GM23338 (cell line): ENCODE measurements around the gene ITPRIPL2. TPM values are rescaled to one million over a fixed set of nuclear protein-coding genes. Genes with fewer than 3 reads are reported as not detected.

ENCODE experiments used
- ATAC-seq: fragments of 200-7000 bp; cut with Tn5 transposase; 3 replicates; pipeline ENCODE4 v1.9.1; 2020
- DNase-seq: peaks from one replicate; pipeline ENCODE4 v3.0.0-alpha.2; 2015; ENCODE audit warnings: low spot score
- H2AFZ ChIP-seq: fragments of 200-600 bp; sonication (generic); 2 replicates; pipeline ENCODE4 v1.8.0; 2016; ENCODE audit warnings: antibody characterized with exemption, mild to moderate bottlenecking, moderate library complexity
- H3F3A ChIP-seq: fragments of 200-600 bp; sonication (generic); replicated peaks from 2 replicates; pipeline ENCODE4 v1.8.0; 2017; ENCODE audit warnings: antibody characterized with exemption, mixed run types, low read depth
- H3K27ac ChIP-seq: fragments of 200-600 bp; sonication (generic); 2 replicates; pipeline ENCODE4 v1.6.1; 2016; ENCODE audit warnings: low read depth
- H3K27me3 ChIP-seq: fragments of 200-600 bp; sonication (generic); 2 replicates; pipeline ENCODE4 v1.8.0; 2016; ENCODE audit warnings: mild to moderate bottlenecking, mixed run types, moderate library complexity; ENCODE audit not compliant: insufficient read depth
- H3K36me3 ChIP-seq: fragments of 200-600 bp; sonication (generic); 2 replicates; pipeline ENCODE4 v1.8.0; 2016; ENCODE audit warnings: mild to moderate bottlenecking; ENCODE audit not compliant: insufficient read depth
- H3K4me1 ChIP-seq: fragments of 200-600 bp; sonication (generic); 2 replicates; pipeline ENCODE4 v1.8.0; 2016; ENCODE audit warnings: mild to moderate bottlenecking, moderate library complexity; ENCODE audit not compliant: insufficient read depth
- H3K4me2 ChIP-seq: fragments of 200-600 bp; sonication (generic); 2 replicates; pipeline ENCODE4 v1.7.1; 2017; ENCODE audit warnings: mixed run types
- H3K4me3 ChIP-seq: fragments of 200-600 bp; sonication (generic); 2 replicates; pipeline ENCODE4 v1.6.1; 2016; ENCODE audit warnings: mixed run types
- H3K79me2 ChIP-seq: fragments of 200-600 bp; sonication (generic); replicated peaks from 2 replicates; pipeline ENCODE4 v1.8.0; 2017; ENCODE audit warnings: mild to moderate bottlenecking; ENCODE audit not compliant: insufficient read depth
- H3K9me2 ChIP-seq: fragments of 200-600 bp; sonication (generic); 2 replicates; pipeline ENCODE4 v1.8.0; 2017; ENCODE audit not compliant: insufficient read depth
- H4K20me1 ChIP-seq: fragments of 200-600 bp; sonication (generic); replicated peaks from 2 replicates; pipeline ENCODE4 v1.8.0; 2017; ENCODE audit warnings: mild to moderate bottlenecking; ENCODE audit not compliant: insufficient read depth
- H3K27ac Mint-ChIP-seq: 2 replicates; pipeline ENCODE4 v1.8.0; 2020; ENCODE audit warnings: inconsistent platforms, mild to moderate bottlenecking, moderate library complexity, mixed read lengths
- H3K27me3 Mint-ChIP-seq: 3 replicates; pipeline ENCODE4 v1.8.0; 2022; ENCODE audit warnings: low read depth, mild to moderate bottlenecking, moderate library complexity, mixed read lengths, inconsistent platforms; ENCODE audit not compliant: insufficient read depth, poor library complexity
- H3K36me3 Mint-ChIP-seq: 3 replicates; pipeline ENCODE4 v1.8.0; 2021; ENCODE audit warnings: low read depth, mild to moderate bottlenecking, inconsistent platforms, moderate library complexity, mixed read lengths
- H3K4me1 Mint-ChIP-seq: 3 replicates; pipeline ENCODE4 v1.8.0; 2020; ENCODE audit warnings: mild to moderate bottlenecking, inconsistent platforms, mixed read lengths
- H3K4me3 Mint-ChIP-seq: 3 replicates; pipeline ENCODE4 v1.8.0; 2021; ENCODE audit warnings: moderate library complexity, mild to moderate bottlenecking, inconsistent platforms, mixed read lengths
- H3K9me3 Mint-ChIP-seq: 3 replicates; pipeline ENCODE4 v1.8.0; 2020; ENCODE audit warnings: moderate library complexity, mild to moderate bottlenecking, inconsistent platforms, mixed read lengths
- CREB1 ChIP-seq: fragments of 250-450 bp; sonication (Bioruptor Pico); IDR thresholded peaks from 2 replicates; pipeline ENCODE4 v1.5.0; 2020; ENCODE audit warnings: low read depth, mild to moderate bottlenecking, moderate library complexity
- CTCF ChIP-seq, 2 experiments: fragments of 200-600 bp in 1 of 2; sonication (generic) in 1 of 2; conservative IDR thresholded peaks; 2 replicates each; pipeline versions ENCODE4 v1.5.1 to v1.6.1; 2016 to 2017; ENCODE audit warnings: antibody characterized with exemption in 2 of 2, low read depth in 2 of 2, mild to moderate bottlenecking in 2 of 2, moderate library complexity in 1 of 2
- ETS1 ChIP-seq: IDR thresholded peaks from 2 replicates; pipeline ENCODE4 v1.6.1; 2016; ENCODE audit warnings: antibody characterized with exemption
- EZH2 ChIP-seq: fragments of 200-600 bp; sonication (generic); IDR thresholded peaks from one replicate; pipeline ENCODE4 v1.8.0; 2017; ENCODE audit warnings: antibody characterized with exemption, mild to moderate bottlenecking, low read depth; ENCODE audit not compliant: unreplicated experiment
- EZH2phosphoT487 ChIP-seq: fragments of 200-600 bp; sonication (generic); IDR thresholded peaks from one replicate; pipeline ENCODE4 v1.8.1; 2018; ENCODE audit warnings: antibody characterized with exemption; ENCODE audit not compliant: unreplicated experiment
- JUNB ChIP-seq: IDR thresholded peaks from one replicate; pipeline ENCODE4 v1.6.1; 2016; ENCODE audit warnings: antibody characterized with exemption; ENCODE audit not compliant: unreplicated experiment
- NANOG ChIP-seq: IDR thresholded peaks from 2 replicates; pipeline ENCODE4 v1.6.1; 2016; ENCODE audit warnings: antibody characterized with exemption, borderline replicate concordance
- POLR2AphosphoS5 ChIP-seq: IDR thresholded peaks from 2 replicates; pipeline ENCODE4 v1.6.1; 2016; ENCODE audit warnings: antibody characterized with exemption, low read depth
- REST ChIP-seq: IDR thresholded peaks from one replicate; pipeline ENCODE4 v1.6.1; 2018; ENCODE audit warnings: antibody characterized with exemption; ENCODE audit not compliant: unreplicated experiment
- STAT1 ChIP-seq: IDR thresholded peaks from one replicate; pipeline ENCODE4 v1.6.1; 2016; ENCODE audit warnings: antibody characterized with exemption; ENCODE audit not compliant: unreplicated experiment
- ZNF114 ChIP-seq: fragments of 250-450 bp; sonication (Bioruptor Pico); IDR thresholded peaks from 2 replicates; pipeline ENCODE4 v1.5.0; 2020; ENCODE audit warnings: mild to moderate bottlenecking, moderate library complexity
- ZNF331 ChIP-seq: fragments of 250-450 bp; sonication (Bioruptor Pico); IDR thresholded peaks from 2 replicates; pipeline ENCODE4 v1.5.0; 2020; ENCODE audit warnings: low read depth, mild to moderate bottlenecking, moderate library complexity
- ZNF462 ChIP-seq: fragments of 250-450 bp; sonication (Bioruptor Pico); IDR thresholded peaks from 2 replicates; pipeline ENCODE4 v1.5.0; 2020; ENCODE audit warnings: mild to moderate bottlenecking, moderate library complexity
- polyA plus RNA-seq: library from polyadenylated mRNA; unstranded; fragments of >200 nt; fragmentation: Nextera tagmentation; extraction: Ambion mirVana; gene quantifications from 2 replicates; pipeline ENCODE4 v1.2.1, GENCODE V29; 2016
- total RNA-seq: library from RNA; depleted of rRNA; stranded (reverse); fragments of >200 nt; shearing (Covaris generic); gene quantifications from 2 replicates; pipeline ENCODE4 v1.2.3, GENCODE V29; 2014

ITPRIPL2 gene
- total and polyA plus RNA-seq, 2 experiments from 2014 or later: 0.94 to 8.3 TPM

- no peak overlapping the region for H3K4me3 ChIP-seq
- H3K27me3 Mint-ChIP-seq: peaks cover 10% of the 10 kb centered on the region
- no peaks in the 10 kb centered on the region for H3K79me2 ChIP-seq
- H3K9me3 Mint-ChIP-seq: no peaks in the 10 kb centered on the region
- no peak overlapping the region for H3K27ac ChIP-seq
- peaks cover 17% of the 10 kb centered on the region for H3K4me1 ChIP-seq
- no peaks in the 10 kb centered on the region for H3K36me3 ChIP-seq
- H3K9me2 ChIP-seq: no peaks in the 10 kb centered on the region
- no peak overlapping the region; the same call in 1 of the 2 replicates for H3K4me2 ChIP-seq
- ATAC-seq (no peak), DNase-seq (no peak)
- no peaks in the 10 kb centered on the region for H3K36me3 Mint-ChIP-seq
- H2AFZ ChIP-seq: peak overlapping the region; percentile 85
- no peak overlapping the region for H3K27ac Mint-ChIP-seq
- H4K20me1 ChIP-seq: no peaks in the 10 kb centered on the region
- H3F3A ChIP-seq: no peaks in the 10 kb centered on the region
- no peaks in the 10 kb centered on the region for H3K27me3 ChIP-seq
- H3K4me1 Mint-ChIP-seq: peaks cover 31% of the 10 kb centered on the region
- no peak overlapping the region for H3K4me3 Mint-ChIP-seq
- TF ChIP-seq ETS1 (no peak), STAT1 (no peak), ZNF331 (CRISPR knock-in tag) (no peak), CTCF (conservative IDR thresholded peaks at IDR 0.05; ENCODE audit: low read depth in 2 of 2) (no peak), JUNB (no peak), NANOG (no peak), ZNF114 (CRISPR knock-in tag) (no peak), CREB1 (CRISPR knock-in tag) (no peak), EZH2 (no peak), EZH2phosphoT487 (no peak), ZNF462 (no peak), POLR2AphosphoS5 (no peak), REST (no peak)
These were observed 21.6 kb downstream of the ITPRIPL2 start for GRCh38 chr16:19135201-19135842.
